ENCODE data around the gene ZNF397.

Gene ZNF397

GRCh38 chr18:35245719-35246317, 5.0 kb downstream of the ZNF397 start:
- in situ Hi-C loops (cut with MboI; ENCODE audit: low sequenced_read_pairs), result no loop called here

DNA sequence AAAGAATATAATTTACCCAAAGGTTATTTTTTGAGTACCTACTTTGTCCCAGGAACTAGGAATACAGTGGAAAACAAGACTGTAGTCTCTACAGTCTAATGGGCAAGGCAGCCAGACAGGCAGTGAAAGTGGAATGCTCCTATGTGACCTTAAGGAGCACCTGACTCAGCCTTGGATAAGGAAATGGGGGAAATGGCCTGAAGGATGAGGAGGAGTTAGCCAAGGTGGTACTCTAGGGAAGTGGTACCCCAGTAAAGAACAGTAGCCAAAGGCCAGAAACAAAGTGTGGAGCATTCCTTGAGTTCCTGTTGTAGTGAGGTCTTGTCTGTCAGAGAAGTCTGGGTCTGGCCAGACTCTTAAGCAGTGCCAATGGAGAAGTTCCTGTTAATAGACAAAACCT, 6.0 kb downstream of the ZNF397 start:
- in situ Hi-C loops (cut with MboI; ENCODE audit: low sequenced_read_pairs), result no loop called here

GRCh38 chr18:35247412-35248249, 6.8 kb downstream of the ZNF397 start:
- in situ Hi-C loops (cut with MboI; ENCODE audit: low sequenced_read_pairs), result no loop called here

- in situ Hi-C loops (cut with MboI; ENCODE audit: low sequenced_read_pairs), result no loop called here
Measured at GRCh38 chr18:35248429-35248828, 7.6 kb downstream of the ZNF397 start.

GRCh38 chr18:35252466-35252865, 11.6 kb downstream of the ZNF397 start:
- in situ Hi-C loops (cut with MboI; ENCODE audit: low sequenced_read_pairs), result no loop called here

DNA sequence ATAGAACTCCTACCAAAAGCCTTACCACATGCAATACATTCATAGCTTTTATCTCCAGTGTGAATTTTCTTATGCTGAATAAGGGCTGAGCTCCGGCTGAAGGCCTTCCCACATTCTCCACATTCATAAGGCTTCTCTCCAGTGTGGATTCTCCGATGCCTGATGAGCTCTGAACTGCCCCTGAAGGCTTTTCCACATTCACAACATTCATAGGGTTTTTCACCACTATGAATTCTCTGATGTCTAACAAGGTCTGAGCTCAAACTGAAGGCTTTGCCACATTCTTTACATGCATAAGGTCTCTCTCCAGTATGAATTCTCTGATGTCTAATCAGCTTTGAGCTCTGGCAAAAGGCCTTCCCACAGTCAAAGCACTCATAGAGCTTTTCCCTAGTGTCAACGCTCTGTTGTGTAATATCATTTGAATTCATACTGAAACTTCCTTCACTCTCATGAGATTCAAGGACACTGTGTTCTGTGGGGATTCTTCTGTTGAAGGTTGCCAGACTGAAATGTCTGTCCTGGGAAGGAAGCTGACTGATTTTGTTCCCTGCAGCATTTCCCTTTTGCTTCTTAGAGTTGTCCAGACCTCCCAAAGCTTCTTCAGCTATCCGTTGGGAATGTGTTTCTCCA, 12.9 kb downstream of the ZNF397 start:
- in situ Hi-C loops (cut with MboI; ENCODE audit: low sequenced_read_pairs), result no loop called here

DNA sequence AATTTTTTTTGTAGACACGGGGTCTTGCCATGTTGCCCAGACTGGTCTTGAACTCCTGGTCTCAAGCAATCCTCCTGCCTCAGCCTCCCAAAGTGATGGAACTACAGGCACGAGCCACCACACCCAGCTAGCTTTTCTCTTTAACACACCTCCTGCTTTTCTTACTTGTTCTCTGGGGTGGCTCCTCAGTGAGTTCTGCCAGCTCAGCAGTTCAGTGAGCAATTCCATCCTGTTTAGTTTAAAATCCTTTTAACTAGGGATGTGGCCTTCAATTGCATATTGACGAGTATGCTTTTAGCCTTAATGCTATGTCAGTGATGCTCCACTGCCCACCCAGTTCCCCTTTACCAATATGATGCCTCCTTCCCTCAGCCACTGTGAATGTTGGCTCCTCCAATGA, 16.1 kb downstream of the ZNF397 start:
- in situ Hi-C loops (cut with MboI; ENCODE audit: low sequenced_read_pairs), result no loop called here

DNA sequence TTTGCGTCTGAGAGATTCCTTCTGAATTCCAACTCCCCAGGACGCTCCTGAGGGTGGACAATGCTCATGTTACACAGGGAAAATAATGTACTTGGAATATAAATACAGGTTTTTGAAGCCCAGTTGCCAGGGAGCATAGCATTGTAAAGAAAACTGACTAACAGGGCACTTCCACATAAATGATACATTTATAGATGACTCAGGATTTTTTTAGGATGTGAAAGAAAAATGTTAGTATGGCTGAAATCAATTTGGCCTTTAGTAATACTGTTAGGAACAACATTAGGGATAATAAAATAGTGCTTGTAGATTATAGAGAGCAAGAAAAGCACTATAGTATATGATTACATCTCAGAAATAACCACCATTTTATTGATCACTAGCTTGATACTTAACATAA, 23.6 kb downstream of the ZNF397 start:
- in situ Hi-C loops (cut with MboI; ENCODE audit: low sequenced_read_pairs), result no loop called here

DNA sequence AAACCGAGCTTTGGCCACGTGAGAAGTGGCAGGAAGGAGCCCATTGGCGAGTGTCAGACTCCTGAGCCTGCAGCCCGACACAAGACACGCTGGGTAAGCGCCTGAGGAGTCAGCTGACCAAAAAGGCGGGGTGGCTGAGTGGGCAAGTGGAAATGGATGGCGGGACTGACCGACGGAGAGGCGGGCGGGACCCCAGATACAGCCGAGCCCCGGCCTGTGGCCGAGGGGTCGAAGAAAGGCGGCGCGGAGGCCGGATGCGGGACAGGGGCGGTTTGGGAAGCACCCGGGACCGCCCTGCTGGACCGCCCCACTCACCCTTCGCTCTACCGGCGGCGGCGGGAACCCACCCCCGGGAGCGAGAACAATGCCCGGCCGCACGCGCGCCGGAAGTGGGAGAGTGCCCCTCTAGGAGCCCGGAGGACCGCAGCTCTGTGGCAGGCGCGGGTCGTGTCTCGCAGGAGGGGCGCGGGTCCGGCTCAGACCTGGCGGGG, 26.4 kb downstream of the ZNF397 start:
- in situ Hi-C loops (cut with MboI; ENCODE audit: low sequenced_read_pairs), result no loop called here

- in situ Hi-C loops (cut with MboI; ENCODE audit: low sequenced_read_pairs), result no loop called here
Measured at GRCh38 chr18:35267809-35268208, 27.0 kb downstream of the ZNF397 start.

DNA sequence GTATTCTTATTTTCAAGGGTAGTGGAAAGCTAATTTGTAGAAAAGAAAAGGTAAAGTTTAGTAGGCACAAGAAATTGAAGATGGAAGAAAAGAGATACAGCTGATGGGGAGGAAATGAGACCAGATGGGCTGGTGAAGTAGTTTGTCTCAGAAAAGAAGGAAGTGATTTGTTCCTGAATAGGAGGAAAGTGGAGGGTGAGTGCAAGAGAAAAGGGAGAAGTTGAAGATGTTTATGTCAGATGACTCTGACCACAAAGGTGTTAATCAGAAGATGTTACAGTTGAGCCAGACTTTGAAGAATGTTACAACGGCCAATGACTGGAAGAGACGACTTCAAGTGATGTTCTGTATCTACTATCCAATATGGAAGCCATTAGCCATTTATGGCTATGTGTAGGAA, 28.0 kb downstream of the ZNF397 start:
- in situ Hi-C loops (cut with MboI; ENCODE audit: low sequenced_read_pairs), result no loop called here

DNA sequence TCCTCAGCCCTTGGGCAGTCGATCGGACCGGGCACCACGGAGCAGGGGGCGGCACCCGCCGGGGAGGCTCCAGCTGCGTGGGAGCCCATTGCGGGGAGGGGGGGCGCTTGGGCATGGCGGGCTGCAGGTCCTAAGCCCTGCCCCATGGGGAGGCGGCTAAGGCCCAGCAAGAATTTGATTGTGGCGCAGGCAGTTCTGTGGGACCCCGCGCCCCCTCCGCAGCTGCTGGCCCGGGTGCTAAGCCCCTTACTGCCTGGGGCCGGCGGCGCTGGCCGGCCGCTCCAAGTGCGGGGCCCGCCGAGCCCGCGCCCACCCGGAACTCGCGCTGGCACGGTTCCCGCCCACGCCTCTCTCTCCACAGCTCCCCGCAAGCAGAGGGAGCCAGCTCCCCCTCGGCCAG, 30.8 kb downstream of the ZNF397 start:
- in situ Hi-C loops (cut with MboI; ENCODE audit: low sequenced_read_pairs), result no loop called here

DNA sequence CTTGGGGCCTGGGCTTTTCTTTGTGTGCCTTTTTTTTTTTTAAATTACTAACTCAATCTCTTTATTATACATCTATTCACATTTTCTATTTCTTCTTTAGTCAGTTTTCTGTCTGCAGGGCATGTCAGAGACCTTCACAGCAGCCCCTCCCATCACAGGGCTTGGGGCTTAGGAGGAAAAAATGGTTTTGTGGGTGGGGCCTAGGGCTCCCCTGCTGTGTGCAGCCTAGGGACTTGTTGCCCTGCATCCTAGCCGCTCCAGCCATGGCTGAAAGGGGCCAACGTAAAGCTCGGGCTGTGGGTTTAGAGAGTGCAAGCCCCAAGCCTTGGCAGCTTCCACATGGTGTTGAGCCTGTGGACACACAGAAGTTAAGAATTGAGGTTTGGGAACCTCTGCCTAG, 35.4 kb downstream of the ZNF397 start:
- in situ Hi-C loops (cut with MboI; ENCODE audit: low sequenced_read_pairs), result no loop called here

DNA sequence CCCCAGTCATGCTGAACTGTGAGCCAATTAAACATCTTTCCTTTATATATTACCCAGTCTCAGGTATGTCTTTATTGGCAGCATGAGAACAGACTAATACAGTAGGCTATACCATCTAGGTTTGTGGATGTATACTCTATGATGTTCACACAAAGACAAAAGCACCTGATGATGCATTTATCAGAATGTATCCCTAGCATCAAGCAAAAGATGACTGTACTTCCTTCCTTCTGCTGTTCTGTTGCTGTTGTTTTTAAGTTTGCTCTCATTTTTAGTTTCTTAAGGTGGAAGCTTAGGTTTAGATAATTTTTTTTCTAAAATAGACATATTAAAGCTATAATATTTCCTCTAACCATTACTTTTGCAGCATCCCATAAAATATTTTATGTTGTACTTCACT, 36.8 kb downstream of the ZNF397 start:
- in situ Hi-C loops (cut with MboI; ENCODE audit: low sequenced_read_pairs), result no loop called here

DNA sequence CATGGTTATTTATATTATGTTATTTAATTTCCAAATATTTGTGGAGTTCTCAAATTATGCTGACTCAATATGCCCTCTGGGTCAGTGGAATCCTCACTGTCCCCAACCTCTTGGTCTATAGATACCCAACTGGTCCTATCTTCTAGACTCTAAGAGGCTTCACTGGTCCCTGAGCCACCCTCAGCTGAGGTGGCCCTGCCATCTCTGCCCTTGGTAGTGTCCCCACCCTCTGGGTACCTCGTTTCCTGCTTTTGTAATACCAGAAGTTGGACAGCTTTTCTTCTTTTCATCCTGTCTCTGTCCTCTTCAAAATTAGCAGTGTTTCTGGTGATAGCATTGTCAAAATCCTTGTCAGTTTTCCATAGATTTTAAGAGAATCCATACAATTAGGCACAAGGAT, 37.3 kb downstream of the ZNF397 start:
- in situ Hi-C loops (cut with MboI; ENCODE audit: low sequenced_read_pairs), result no loop called here

GRCh38 chr18:35278969-35279368, 38.1 kb downstream of the ZNF397 start:
- in situ Hi-C loops (cut with MboI; ENCODE audit: low sequenced_read_pairs), result no loop called here

DNA sequence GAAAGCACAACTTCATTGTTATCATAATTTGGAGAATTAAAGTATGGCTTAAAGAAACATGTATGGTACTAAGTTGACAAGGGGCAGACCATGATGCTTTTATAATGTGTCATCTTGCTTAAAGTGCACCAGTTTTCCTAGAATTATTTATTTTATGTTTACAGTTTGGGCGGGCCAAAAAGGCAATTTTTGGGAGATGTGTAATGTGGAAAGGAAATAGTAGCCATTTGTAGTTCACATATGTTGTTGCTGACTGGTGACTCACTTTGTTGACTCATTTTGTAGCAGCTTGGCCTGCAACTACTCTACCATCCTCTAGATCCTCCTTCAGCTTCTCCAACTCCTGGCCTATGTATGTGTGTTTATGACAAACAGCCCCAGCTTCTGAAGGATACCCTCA, 41.5 kb downstream of the ZNF397 start:
- in situ Hi-C loops (cut with MboI; ENCODE audit: low sequenced_read_pairs), result no loop called here

GRCh38 chr18:35283923-35284794, 43.3 kb downstream of the ZNF397 start:
- in situ Hi-C loops (cut with MboI; ENCODE audit: low sequenced_read_pairs), result no loop called here

DNA sequence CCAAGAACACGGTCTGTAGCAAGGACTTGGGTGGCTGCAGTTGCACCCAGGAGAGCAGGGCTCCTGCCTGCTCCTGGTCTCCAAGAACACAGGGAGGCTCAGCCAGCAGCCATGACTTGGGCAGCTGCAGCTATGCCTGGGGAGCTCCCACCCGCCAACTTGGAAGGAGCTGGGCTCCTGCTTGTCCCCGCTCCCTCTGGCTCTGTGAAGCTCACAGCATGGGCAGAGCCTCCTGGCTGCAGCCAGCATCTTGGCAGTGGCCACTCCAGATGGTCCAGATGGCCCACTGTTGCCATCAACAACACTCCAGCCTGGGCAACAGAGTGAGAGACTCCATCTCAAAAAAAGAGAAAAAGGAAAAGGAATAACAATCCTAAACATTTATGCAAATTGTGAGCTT, 44.0 kb downstream of the ZNF397 start:
- in situ Hi-C loops (cut with MboI; ENCODE audit: low sequenced_read_pairs), result no loop called here

DNA sequence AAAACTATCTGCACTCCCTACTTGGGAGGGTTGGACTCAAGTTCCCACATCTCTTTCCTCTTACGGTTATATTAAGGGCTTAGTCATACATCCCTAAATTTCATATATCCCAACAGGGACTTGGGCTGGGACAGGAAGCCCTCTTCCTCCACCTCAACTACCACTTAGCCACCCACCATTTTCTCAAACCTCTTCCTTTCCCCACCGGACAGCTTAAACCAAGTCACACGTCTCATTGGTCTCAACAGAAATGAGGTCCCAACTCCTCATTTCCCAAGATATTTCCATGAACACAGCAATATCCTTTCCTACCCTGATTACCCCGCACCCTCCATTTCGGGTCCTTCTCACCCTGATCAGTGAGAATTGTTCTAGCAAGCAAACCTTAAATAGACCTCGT, 48.5 kb downstream of the ZNF397 start:
- in situ Hi-C loops (cut with MboI; ENCODE audit: low sequenced_read_pairs), result no loop called here

DNA sequence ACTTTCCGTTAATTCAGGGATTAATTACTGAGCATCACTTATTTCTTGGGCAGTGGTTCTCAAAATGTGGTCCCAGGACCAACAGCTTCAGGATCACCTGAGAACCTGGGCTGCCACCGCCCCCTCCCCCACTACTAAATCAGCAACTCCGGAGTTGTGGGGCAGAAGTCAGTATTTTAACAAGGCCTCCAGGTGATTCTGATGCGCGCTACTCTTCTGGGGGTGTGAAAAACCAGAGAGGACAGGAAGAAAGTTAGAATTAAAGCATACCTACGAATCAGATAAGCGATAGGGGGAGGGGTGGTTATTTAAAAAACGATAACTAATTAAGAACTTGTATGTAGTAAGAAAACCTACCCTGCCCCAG, 48.9 kb downstream of the ZNF397 start:
- in situ Hi-C loops (cut with MboI; ENCODE audit: low sequenced_read_pairs), result no loop called here
